HEK293 (cell line): Measurements from ENCODE around the gene PHF20.

Experiments used
- HOXA7 ChIP-seq: sonication (generic); formaldehyde crosslinking; IDR thresholded peaks from 2 replicates; pipeline ENCODE4 v1.8.1; 2022; ENCODE audit warnings: missing genetic modification reagents, borderline replicate concordance
- SETDB1 ChIP-seq: IDR thresholded peaks from one replicate; pipeline ENCODE4 v1.6.1; 2017; ENCODE audit warnings: mild to moderate bottlenecking, low read length, moderate library complexity, mixed read lengths; ENCODE audit not compliant: insufficient read length
- TF ChIP-seq, protein P1 (sequence below): fragments of 450-650 bp; formaldehyde crosslinking; IDR thresholded peaks from 2 replicates; pipeline ENCODE4 v1.5.1; 2016; ENCODE audit warnings: missing biosample characterization, missing genetic modification characterization

DNA sequence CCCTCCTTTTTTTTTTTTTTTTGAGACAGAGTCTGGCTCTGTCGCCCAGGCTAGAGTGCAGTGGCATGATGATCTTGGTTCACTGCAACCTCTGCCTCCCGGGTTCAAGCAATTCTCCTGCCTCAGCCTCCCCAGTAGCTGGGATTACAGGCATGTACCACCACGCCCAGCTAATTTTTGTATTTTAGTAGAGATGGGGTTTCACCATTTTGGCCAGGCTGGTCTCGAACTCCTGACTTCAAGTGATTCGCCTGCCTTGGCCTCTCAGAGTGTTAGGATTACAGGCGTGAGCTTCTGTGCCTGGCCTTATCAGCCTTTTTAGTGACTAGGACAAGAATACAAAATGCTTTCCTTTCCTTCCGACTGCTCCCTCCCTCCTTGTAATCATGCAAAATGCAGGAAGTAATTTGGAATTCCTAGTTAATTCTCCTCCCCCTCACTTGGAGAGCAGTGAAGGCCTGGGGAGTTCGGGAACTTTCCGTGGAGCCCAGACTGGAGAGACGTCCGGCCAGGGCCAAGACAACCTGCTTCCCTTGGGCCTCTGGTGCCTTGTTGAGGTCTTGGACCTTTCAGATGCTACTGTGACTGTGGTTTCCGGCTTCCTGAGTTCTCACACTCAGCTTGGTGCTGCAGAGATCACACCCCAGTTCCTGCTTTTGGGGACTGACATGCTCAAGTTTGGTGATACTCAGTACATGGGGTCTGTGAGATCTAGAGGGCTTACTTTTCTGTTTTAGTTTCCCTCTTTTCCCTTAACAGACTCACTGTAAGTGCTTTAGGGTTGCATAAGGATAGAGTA is 3.9 kb upstream of the PHF20 start:
- TF ChIP-seq, protein P1, sequence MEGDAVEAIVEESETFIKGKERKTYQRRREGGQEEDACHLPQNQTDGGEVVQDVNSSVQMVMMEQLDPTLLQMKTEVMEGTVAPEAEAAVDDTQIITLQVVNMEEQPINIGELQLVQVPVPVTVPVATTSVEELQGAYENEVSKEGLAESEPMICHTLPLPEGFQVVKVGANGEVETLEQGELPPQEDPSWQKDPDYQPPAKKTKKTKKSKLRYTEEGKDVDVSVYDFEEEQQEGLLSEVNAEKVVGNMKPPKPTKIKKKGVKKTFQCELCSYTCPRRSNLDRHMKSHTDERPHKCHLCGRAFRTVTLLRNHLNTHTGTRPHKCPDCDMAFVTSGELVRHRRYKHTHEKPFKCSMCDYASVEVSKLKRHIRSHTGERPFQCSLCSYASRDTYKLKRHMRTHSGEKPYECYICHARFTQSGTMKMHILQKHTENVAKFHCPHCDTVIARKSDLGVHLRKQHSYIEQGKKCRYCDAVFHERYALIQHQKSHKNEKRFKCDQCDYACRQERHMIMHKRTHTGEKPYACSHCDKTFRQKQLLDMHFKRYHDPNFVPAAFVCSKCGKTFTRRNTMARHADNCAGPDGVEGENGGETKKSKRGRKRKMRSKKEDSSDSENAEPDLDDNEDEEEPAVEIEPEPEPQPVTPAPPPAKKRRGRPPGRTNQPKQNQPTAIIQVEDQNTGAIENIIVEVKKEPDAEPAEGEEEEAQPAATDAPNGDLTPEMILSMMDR, result no peak
- no peak for TF ChIP-seq HOXA7
- no peak for TF ChIP-seq SETDB1
